ENCODE measurements around the gene TXNRD2.

The TXNRD2 gene

GRCh38 chr22:19903031-19903430, 38.6 kb downstream of the TXNRD2 start:
- no peak for DNase-seq

- peak; percentile 32 for DNase-seq
Measured at GRCh38 chr22:19902245-19902715, 39.3 kb downstream of the TXNRD2 start.

GRCh38 chr22:19901577-19902244, 39.9 kb downstream of the TXNRD2 start:
- DNase-seq, result no peak

GRCh38 chr22:19900707-19901436, 40.7 kb downstream of the TXNRD2 start:
- DNase-seq, result no peak

- no peak for DNase-seq
Measured at GRCh38 chr22:19898831-19899567, 42.6 kb downstream of the TXNRD2 start.

GRCh38 chr22:19898145-19898544, 43.5 kb downstream of the TXNRD2 start:
- no peak for DNase-seq

- DNase-seq, result no peak
Measured at GRCh38 chr22:19897726-19898125, 43.9 kb downstream of the TXNRD2 start.

- no peak for DNase-seq
Measured at GRCh38 chr22:19896665-19897355, 44.8 kb downstream of the TXNRD2 start.

- DNase-seq, result no peak
Measured at GRCh38 chr22:19895160-19895849, 46.3 kb downstream of the TXNRD2 start.

- DNase-seq, result no peak
Measured at GRCh38 chr22:19893363-19893762, 48.3 kb downstream of the TXNRD2 start.

GRCh38 chr22:19892925-19893324, 48.7 kb downstream of the TXNRD2 start:
- DNase-seq, result no peak

- DNase-seq, result no peak
Measured at GRCh38 chr22:19892257-19892879, 49.2 kb downstream of the TXNRD2 start.

- DNase-seq, result no peak
Measured at GRCh38 chr22:19891317-19892256, 50.0 kb downstream of the TXNRD2 start.

GRCh38 chr22:19890502-19891316, 50.9 kb downstream of the TXNRD2 start:
- DNase-seq, result no peak

- no peak for DNase-seq
Measured at GRCh38 chr22:19889951-19890350, 51.7 kb downstream of the TXNRD2 start.

GRCh38 chr22:19888131-19888746, 53.4 kb downstream of the TXNRD2 start:
- DNase-seq, result no peak

GRCh38 chr22:19887256-19887985, 54.2 kb downstream of the TXNRD2 start:
- no peak for DNase-seq

GRCh38 chr22:19886605-19887255, 54.9 kb downstream of the TXNRD2 start:
- DNase-seq, result no peak
